Mesothelial cell of epicardium (in vitro differentiated cells): ENCODE data around the gene CYP2S1. TPM values are rescaled to one million over a fixed set of nuclear protein-coding genes. Genes with fewer than 3 reads are reported as not detected.
"Not testable (repeated sequence)": the region's sequence is repeated elsewhere in the genome, so short reads cannot be mapped to it uniquely, and the experiment has no call there.

Source experiments
- DNase-seq, 2 experiments: peaks; one replicate each; pipeline ENCODE4 v3.0.0; 2021; ENCODE audit warnings: low spot score in 2 of 2; ENCODE audit not compliant: unreplicated experiment in 2 of 2
- H3K27ac Mint-ChIP-seq: 2 replicates; pipeline ENCODE4 v1.8.0; 2021; ENCODE audit warnings: mixed read lengths
- H3K27me3 Mint-ChIP-seq: 2 replicates; pipeline ENCODE4 v1.8.0; 2021; ENCODE audit warnings: low read depth, mixed read lengths
- H3K36me3 Mint-ChIP-seq: 2 replicates; pipeline ENCODE4 v1.8.0; 2021; ENCODE audit warnings: mixed read lengths
- H3K4me1 Mint-ChIP-seq: 2 replicates; pipeline ENCODE4 v1.8.0; 2021; ENCODE audit warnings: mixed read lengths
- H3K4me3 Mint-ChIP-seq: 2 replicates; pipeline ENCODE4 v1.8.0; 2021; ENCODE audit warnings: mild to moderate bottlenecking, moderate library complexity, mixed read lengths
- H3K9me3 Mint-ChIP-seq: 2 replicates; pipeline ENCODE4 v1.8.0; 2021; ENCODE audit warnings: mixed read lengths
- CTCF ChIP-seq: fragments of 200-600 bp; sonication (generic); IDR thresholded peaks from one replicate; pipeline ENCODE4 v1.5.0; 2021; ENCODE audit warnings: antibody characterized with exemption; ENCODE audit not compliant: unreplicated experiment
- total RNA-seq: library from RNA; stranded (reverse); gene quantifications from 3 replicates; pipeline ENCODE4 v1.2.1, GENCODE V29; 2021

Gene CYP2S1, protein sequence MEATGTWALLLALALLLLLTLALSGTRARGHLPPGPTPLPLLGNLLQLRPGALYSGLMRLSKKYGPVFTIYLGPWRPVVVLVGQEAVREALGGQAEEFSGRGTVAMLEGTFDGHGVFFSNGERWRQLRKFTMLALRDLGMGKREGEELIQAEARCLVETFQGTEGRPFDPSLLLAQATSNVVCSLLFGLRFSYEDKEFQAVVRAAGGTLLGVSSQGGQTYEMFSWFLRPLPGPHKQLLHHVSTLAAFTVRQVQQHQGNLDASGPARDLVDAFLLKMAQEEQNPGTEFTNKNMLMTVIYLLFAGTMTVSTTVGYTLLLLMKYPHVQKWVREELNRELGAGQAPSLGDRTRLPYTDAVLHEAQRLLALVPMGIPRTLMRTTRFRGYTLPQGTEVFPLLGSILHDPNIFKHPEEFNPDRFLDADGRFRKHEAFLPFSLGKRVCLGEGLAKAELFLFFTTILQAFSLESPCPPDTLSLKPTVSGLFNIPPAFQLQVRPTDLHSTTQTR
- 12.8 to 15.5 TPM (median 13.2 TPM) in 3 replicates for total RNA-seq

DNA sequence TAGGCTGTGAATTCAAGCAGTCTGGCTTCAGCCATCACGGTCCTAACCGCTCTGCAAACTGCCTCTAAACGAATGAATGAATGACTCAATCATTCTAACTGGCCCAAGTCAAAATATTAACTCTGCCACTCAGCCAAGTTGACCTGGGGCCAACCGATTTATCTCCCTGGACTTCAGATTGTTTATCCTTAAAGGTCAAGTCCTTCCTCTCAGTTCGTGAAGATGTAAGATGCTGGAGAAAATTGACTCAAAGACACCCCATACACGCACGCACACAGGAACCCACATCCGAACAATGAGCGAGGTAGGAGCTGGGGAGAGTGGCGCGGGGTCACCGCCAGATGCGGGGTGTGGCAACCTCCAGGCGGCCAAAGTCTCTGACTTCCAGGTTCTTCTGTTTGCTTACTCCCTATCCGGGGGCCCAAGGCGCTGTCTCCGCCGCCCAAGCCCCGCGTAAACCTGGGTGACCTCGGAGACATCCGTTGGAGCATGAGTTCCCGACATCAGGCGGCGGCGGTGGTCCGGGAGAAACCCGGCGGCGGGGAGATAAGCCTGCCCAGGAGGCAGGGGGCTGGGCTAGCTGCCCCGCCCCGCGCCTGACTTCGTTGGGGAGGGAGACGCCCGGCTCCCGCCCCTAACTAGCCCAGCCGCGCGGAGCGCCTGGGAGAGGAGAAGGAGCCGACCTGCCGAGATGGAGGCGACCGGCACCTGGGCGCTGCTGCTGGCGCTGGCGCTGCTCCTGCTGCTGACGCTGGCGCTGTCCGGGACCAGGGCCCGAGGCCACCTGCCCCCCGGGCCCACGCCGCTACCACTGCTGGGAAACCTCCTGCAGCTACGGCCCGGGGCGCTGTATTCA is at the start of gene CYP2S1:
TSS of gene CYP2S1 (plus strand) at position 646 of the 856 bp plus-strand sequence. CDS start at position 692, 46 bp downstream.
- Mint-ChIP-seq H3K27ac (peak within 1 kb of the TSS; percentile 78), H3K4me3 (peak within 1 kb of the TSS; percentile 70), H3K36me3 (no peaks in the 10 kb centered on the region), H3K4me1 (peaks cover 33% of the 10 kb centered on the region), H3K27me3 (peaks cover 1% of the 10 kb centered on the region), H3K9me3 (no peaks in the 10 kb centered on the region)
- TF ChIP-seq CTCF: no peak
- peak; percentile 27 to 51 for DNase-seq

DNA sequence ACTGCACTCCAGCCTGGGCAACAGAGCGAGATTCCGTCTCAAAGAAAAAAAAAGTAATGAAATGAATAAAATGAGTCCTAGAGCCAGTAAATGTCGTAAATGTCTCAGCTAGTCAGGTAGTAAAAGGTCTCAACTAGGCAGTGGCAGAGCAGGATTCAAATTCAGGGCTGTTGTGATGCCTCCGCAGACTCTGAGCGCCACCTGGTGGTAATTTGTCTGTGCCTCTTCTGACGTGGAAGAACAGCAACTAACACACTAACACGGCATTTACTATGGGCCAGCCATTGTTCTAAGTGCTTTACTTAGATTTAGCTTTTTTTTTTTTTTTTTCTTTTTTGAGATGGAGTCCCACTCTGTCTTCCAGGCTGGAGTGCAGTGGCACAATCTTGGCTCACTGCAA is 48.6 kb upstream of the CYP2S1 start:
- no peak for DNase-seq
- H3K4me1 Mint-ChIP-seq: no peaks in the 10 kb centered on the region

DNA sequence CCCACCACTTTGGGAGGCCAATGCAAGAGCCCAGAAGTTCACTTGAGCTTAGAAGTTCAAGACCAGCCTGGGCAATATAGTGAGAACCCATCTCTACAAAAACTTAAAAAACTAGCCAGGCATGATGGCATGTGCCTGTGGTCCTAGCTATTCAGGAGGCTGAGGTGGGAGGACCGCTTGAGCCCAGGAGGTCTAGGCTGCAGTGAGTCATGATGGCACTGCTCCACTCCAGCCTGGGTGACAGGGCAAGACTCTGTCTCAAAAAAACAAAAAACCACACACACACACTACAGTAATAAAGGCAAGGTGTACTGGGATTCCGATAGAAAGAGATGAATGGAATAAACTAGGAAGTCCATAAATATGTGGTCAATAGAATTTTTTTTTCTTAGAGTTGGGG is 43.2 kb upstream of the CYP2S1 start:
- Mint-ChIP-seq H3K27ac (no peak overlapping the region), H3K27me3 (no peaks in the 10 kb centered on the region), H3K4me3 (no peak overlapping the region), H3K36me3 (no peaks in the 10 kb centered on the region), H3K4me1 (no peaks in the 10 kb centered on the region), H3K9me3 (peaks cover 4% of the 10 kb centered on the region)
- TF ChIP-seq CTCF: no peak
- no peak for DNase-seq

More for the DNA sequence above, 48.6 kb upstream of the CYP2S1 start:
- Mint-ChIP-seq H3K27ac (no peak overlapping the region), H3K36me3 (no peaks in the 10 kb centered on the region), H3K27me3 (no peaks in the 10 kb centered on the region), H3K9me3 (peaks cover 4% of the 10 kb centered on the region), H3K4me3 (no peak overlapping the region)
- peak; percentile 53 for TF ChIP-seq CTCF

- H3K27ac Mint-ChIP-seq, H3K36me3 Mint-ChIP-seq, DNase-seq, H3K4me3 Mint-ChIP-seq, H3K27me3 Mint-ChIP-seq, H3K4me1 Mint-ChIP-seq, H3K9me3 Mint-ChIP-seq: not testable (repeated sequence)
Measured at GRCh38 chr19:41150986-41151385, 42.0 kb upstream of the CYP2S1 start.

- Mint-ChIP-seq H3K4me1 (peaks cover 2% of the 10 kb centered on the region), H3K4me3 (no peak overlapping the region), H3K36me3 (peaks cover 6% of the 10 kb centered on the region), H3K9me3 (peaks cover 3% of the 10 kb centered on the region), H3K27ac (no peak overlapping the region), H3K27me3 (no peaks in the 10 kb centered on the region)
- DNase-seq: no peak
- no peak for TF ChIP-seq CTCF
Measured at GRCh38 chr19:41154060-41154459, 39.0 kb upstream of the CYP2S1 start.

DNA sequence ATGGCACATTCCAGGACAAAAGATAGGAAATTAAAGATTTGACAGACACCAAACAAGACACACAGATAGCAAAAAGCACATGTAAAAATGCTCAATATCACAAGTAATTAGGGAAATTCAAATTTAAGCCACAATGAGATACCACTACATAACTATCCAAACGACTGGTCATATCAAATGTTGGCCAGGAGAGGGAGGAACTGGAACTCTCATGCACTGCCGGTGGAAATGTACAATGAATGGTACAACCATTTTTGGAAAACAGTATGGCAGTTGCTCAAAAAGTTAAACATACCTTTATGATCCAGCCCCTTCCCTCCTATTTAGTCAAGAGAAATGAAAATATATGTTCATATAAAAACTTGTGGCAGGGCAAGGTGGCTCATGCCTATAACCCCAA is 36.8 kb upstream of the CYP2S1 start:
- Mint-ChIP-seq H3K27ac (no peak overlapping the region), H3K27me3 (no peaks in the 10 kb centered on the region), H3K9me3 (peaks cover 3% of the 10 kb centered on the region), H3K4me1 (peaks cover 2% of the 10 kb centered on the region), H3K4me3 (no peak overlapping the region), H3K36me3 (peaks cover 6% of the 10 kb centered on the region)
- no peak for TF ChIP-seq CTCF
- DNase-seq: no peak
